Measurements from ENCODE around the gene LYZL2.

DNA sequence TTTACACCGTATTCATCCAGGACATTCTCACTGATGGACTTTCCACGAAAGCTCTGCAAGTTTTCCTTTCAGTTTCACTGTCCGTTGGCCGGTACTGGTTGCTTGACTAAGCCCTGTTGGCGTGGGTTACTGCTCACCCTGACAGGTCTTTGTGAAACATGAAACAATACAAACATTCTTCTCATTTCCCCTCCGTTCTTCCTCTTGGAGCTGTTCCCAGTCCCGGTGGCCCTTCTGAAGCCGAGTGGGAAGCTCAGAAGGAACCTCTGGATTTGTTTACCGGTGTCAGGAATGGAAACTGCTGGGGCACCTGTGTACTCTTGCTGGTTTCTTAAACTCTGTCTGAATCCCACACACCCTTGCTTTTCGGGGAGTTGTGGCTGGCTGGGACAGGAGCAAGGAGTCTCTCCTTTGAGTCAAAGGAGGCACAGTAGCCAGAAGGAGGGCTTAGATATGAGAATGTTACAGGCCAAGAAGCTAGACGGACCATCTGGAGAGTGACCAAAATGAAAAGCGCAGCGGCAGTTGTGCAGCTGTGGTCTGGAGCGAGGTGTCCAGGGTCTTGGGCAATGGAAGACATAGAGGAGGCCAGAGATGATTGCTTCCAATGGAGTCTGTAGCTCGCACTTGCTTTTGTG lies 45.7 kb downstream of the LYZL2 start:
- TF ChIP-seq, protein P1, sequence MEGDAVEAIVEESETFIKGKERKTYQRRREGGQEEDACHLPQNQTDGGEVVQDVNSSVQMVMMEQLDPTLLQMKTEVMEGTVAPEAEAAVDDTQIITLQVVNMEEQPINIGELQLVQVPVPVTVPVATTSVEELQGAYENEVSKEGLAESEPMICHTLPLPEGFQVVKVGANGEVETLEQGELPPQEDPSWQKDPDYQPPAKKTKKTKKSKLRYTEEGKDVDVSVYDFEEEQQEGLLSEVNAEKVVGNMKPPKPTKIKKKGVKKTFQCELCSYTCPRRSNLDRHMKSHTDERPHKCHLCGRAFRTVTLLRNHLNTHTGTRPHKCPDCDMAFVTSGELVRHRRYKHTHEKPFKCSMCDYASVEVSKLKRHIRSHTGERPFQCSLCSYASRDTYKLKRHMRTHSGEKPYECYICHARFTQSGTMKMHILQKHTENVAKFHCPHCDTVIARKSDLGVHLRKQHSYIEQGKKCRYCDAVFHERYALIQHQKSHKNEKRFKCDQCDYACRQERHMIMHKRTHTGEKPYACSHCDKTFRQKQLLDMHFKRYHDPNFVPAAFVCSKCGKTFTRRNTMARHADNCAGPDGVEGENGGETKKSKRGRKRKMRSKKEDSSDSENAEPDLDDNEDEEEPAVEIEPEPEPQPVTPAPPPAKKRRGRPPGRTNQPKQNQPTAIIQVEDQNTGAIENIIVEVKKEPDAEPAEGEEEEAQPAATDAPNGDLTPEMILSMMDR (conservative IDR thresholded peaks at IDR 0.05; ENCODE audit: low read depth, low read length), result no peak
- no peak for TF ChIP-seq EZH2 (IDR thresholded peaks at IDR 0.05; ENCODE audit: borderline replicate concordance, low read depth, low read length, poor library complexity, severe bottlenecking)

Data from A673 (cell line).